Neural cell (in vitro differentiated cells): Measurements from ENCODE around the gene MKNK1. TPM values are rescaled to one million over a fixed set of nuclear protein-coding genes. Genes with fewer than 3 reads are reported as not detected.

Experiments used
- H2AFZ ChIP-seq: fragments of 200-600, 300-800 bp; sonication (generic), shearing (Covaris generic); 2 replicates; pipeline ENCODE4 v1.6.0; 2014; ENCODE audit warnings: low read depth, mild to moderate bottlenecking, antibody characterized with exemption, low read length, moderate library complexity
- H3F3A ChIP-seq: fragments of 200-600 bp; shearing (Covaris generic); 2 replicates; pipeline ENCODE4 v1.6.1; 2016; ENCODE audit warnings: mild to moderate bottlenecking, moderate library complexity, mixed read lengths, antibody characterized with exemption, low read length; ENCODE audit not compliant: insufficient read depth, poor library complexity, severe bottlenecking
- H3K27ac ChIP-seq: fragments of 200-600, 300-800 bp; sonication (generic), shearing (Covaris generic); 2 replicates; pipeline ENCODE4 v1.5.1; 2014; ENCODE audit warnings: mild to moderate bottlenecking, low read length, moderate library complexity
- H3K27me3 ChIP-seq: fragments of 300-800, 200-600 bp; sonication (generic), shearing (Covaris generic); 2 replicates; pipeline ENCODE4 v1.6.0; 2014; ENCODE audit warnings: mild to moderate bottlenecking, low read depth, low read length, moderate library complexity; ENCODE audit not compliant: insufficient read depth
- H3K36me3 ChIP-seq: fragments of 300-800, 200-600 bp; sonication (generic), shearing (Covaris generic); 2 replicates; pipeline ENCODE4 v1.5.1; 2014; ENCODE audit warnings: mild to moderate bottlenecking, antibody characterized with exemption, low read length, moderate library complexity; ENCODE audit not compliant: insufficient read depth
- H3K4me2 ChIP-seq: fragments of 300-800, 200-600 bp; sonication (generic), shearing (Covaris generic); 2 replicates; pipeline ENCODE4 v1.6.0; 2014; ENCODE audit warnings: mild to moderate bottlenecking, low read length
- H3K4me3 ChIP-seq: fragments of 300-800, 200-600 bp; sonication (generic), shearing (Covaris generic); 2 replicates; pipeline ENCODE4 v1.5.1; 2014; ENCODE audit warnings: mild to moderate bottlenecking, low read length, moderate library complexity
- H3K79me2 ChIP-seq: fragments of 200-600 bp; shearing (Covaris generic); replicated peaks from 2 replicates; pipeline ENCODE4 v1.6.0; 2014; ENCODE audit warnings: mild to moderate bottlenecking, low read length, moderate library complexity; ENCODE audit not compliant: insufficient read depth
- H3K9ac ChIP-seq: fragments of 300-800, 200-600 bp; sonication (generic), shearing (Covaris generic); 2 replicates; pipeline ENCODE4 v1.6.1; 2016; ENCODE audit warnings: mild to moderate bottlenecking, low read length, mixed read lengths
- H3K9me2 ChIP-seq: fragments of 200-600 bp; shearing (Covaris generic); 2 replicates; pipeline ENCODE4 v1.6.1; 2016; ENCODE audit warnings: mild to moderate bottlenecking, low read length, mixed read lengths; ENCODE audit not compliant: insufficient read depth
- H3K9me3 ChIP-seq: fragments of 200-600, 300-800 bp; sonication (generic), shearing (Covaris generic); 2 replicates; pipeline ENCODE4 v1.6.1; 2016; ENCODE audit warnings: mild to moderate bottlenecking, mixed run types, low read length, moderate library complexity, mixed read lengths
- H4K20me1 ChIP-seq: fragments of 200-600 bp; shearing (Covaris generic); 2 replicates; pipeline ENCODE4 v1.6.1; 2016; ENCODE audit warnings: mild to moderate bottlenecking, mixed run types; ENCODE audit not compliant: insufficient read depth
- CTCF ChIP-seq: fragments of 450-650 bp; IDR thresholded peaks from 2 replicates; pipeline ENCODE4 v1.5.1; 2014; ENCODE audit warnings: antibody characterized with exemption, mild to moderate bottlenecking, moderate library complexity; ENCODE audit not compliant: poor library complexity, severe bottlenecking
- EP300 ChIP-seq: fragments of 450-650 bp; conservative IDR thresholded peaks from 2 replicates; pipeline ENCODE4 v1.6.1; 2014; ENCODE audit warnings: antibody characterized with exemption, mild to moderate bottlenecking, moderate library complexity; ENCODE audit not compliant: poor library complexity, severe bottlenecking
- EZH2 ChIP-seq: fragments of 200-600, 300-800 bp; shearing (Covaris generic), sonication (generic); IDR thresholded peaks from 2 replicates; pipeline ENCODE4 v1.6.1; 2014; ENCODE audit warnings: antibody characterized with exemption, low read length, borderline replicate concordance, mild to moderate bottlenecking; ENCODE audit not compliant: insufficient read depth, poor library complexity, severe bottlenecking
- MXI1 ChIP-seq: fragments of 450-650 bp; conservative IDR thresholded peaks from 2 replicates; pipeline ENCODE4 v1.6.1; 2014; ENCODE audit warnings: antibody characterized with exemption, mild to moderate bottlenecking; ENCODE audit not compliant: poor library complexity, severe bottlenecking
- POLR2AphosphoS5 ChIP-seq: IDR thresholded peaks from 2 replicates; pipeline ENCODE4 v1.6.1; 2012
- RAD21 ChIP-seq: fragments of 450-650 bp; conservative IDR thresholded peaks from 2 replicates; pipeline ENCODE4 v1.6.1; 2014; ENCODE audit warnings: antibody characterized with exemption, mild to moderate bottlenecking, moderate library complexity
- REST ChIP-seq: IDR thresholded peaks from 2 replicates; pipeline ENCODE4 v1.6.1; 2012; ENCODE audit warnings: borderline replicate concordance
- SMC3 ChIP-seq: fragments of 450-650 bp; conservative IDR thresholded peaks from 2 replicates; pipeline ENCODE4 v1.6.1; 2014; ENCODE audit warnings: antibody characterized with exemption, mild to moderate bottlenecking, moderate library complexity; ENCODE audit not compliant: poor library complexity
- TAF1 ChIP-seq: IDR thresholded peaks from 2 replicates; pipeline ENCODE4 v1.6.1; 2012; ENCODE audit warnings: low read depth
- polyA plus RNA-seq: library from polyadenylated mRNA; depleted of rRNA; stranded (reverse); fragments of >200 nt; gene quantifications from 2 replicates; pipeline ENCODE4 v1.2.3, GENCODE V29; 2014

Gene MKNK1
- polyA plus RNA-seq, 1 donor from 2014 or later: 9.6 TPM

- Histone ChIP-seq H3F3A (no peaks in the 10 kb centered on the region), H4K20me1 (no peaks in the 10 kb centered on the region), H2AFZ (no peak overlapping the region), H3K27ac (no peak overlapping the region), H3K9ac (no peak overlapping the region), H3K9me3 (no peaks in the 10 kb centered on the region), H3K4me2 (no peak overlapping the region), H3K9me2 (no peaks in the 10 kb centered on the region), H3K36me3 (no peaks in the 10 kb centered on the region), H3K27me3 (no peaks in the 10 kb centered on the region), H3K4me3 (no peak overlapping the region), H3K79me2 (no peaks in the 10 kb centered on the region)
- TF ChIP-seq TAF1 (no peak), EP300 (no peak), SMC3 (no peak), RAD21 (no peak), REST (no peak), POLR2AphosphoS5 (no peak), CTCF (no peak), EZH2 (no peak), MXI1 (no peak)
These were observed 17.0 kb downstream of the MKNK1 start for GRCh38 chr1:46587069-46587468.

- TF ChIP-seq REST: no peak
- no peak overlapping the region for H3K4me2 ChIP-seq
- H3K27ac ChIP-seq: no peak overlapping the region
- no peak overlapping the region for H2AFZ ChIP-seq
- H3K9ac ChIP-seq: no peak overlapping the region
- no peaks in the 10 kb centered on the region for H3K9me3 ChIP-seq
- no peaks in the 10 kb centered on the region for H3K9me2 ChIP-seq
- H3K79me2 ChIP-seq: no peaks in the 10 kb centered on the region
- no peak overlapping the region for H3K4me3 ChIP-seq
- no peaks in the 10 kb centered on the region for H3K27me3 ChIP-seq
- no peaks in the 10 kb centered on the region for H3K36me3 ChIP-seq
- H3F3A ChIP-seq: no peaks in the 10 kb centered on the region
- no peaks in the 10 kb centered on the region for H4K20me1 ChIP-seq
These were observed 18.6 kb downstream of the MKNK1 start for GRCh38 chr1:46585312-46585938.
